Left ventricle myocardium inferior (tissue), 1 donor: ENCODE results near the gene SLC35F6. TPM values are rescaled to one million over a fixed set of nuclear protein-coding genes. Genes with fewer than 3 reads are reported as not detected.
"Not testable (repeated sequence)": the region's sequence is repeated elsewhere in the genome, so short reads cannot be mapped to it uniquely, and the experiment has no call there.

Experiments
- DNase-seq: peaks from one replicate; pipeline ENCODE4 v3.0.0-alpha.2; 2020
- H3K27ac ChIP-seq: fragments of 200-600 bp; replicated peaks from 2 replicates; pipeline ENCODE4 v1.8.0; 2021
- H3K27me3 ChIP-seq: fragments of 200-600 bp; 2 replicates; pipeline ENCODE4 v1.8.0; 2021; ENCODE audit warnings: low read depth
- H3K36me3 ChIP-seq: fragments of 200-600 bp; 2 replicates; pipeline ENCODE4 v1.8.0; 2021
- H3K4me1 ChIP-seq: fragments of 200-600 bp; 2 replicates; pipeline ENCODE4 v1.8.0; 2021
- H3K4me3 ChIP-seq: fragments of 200-600 bp; 2 replicates; pipeline ENCODE4 v1.8.0; 2021; ENCODE audit warnings: mild to moderate bottlenecking, moderate library complexity
- H3K9me3 ChIP-seq: fragments of 200-600 bp; replicated peaks from 2 replicates; pipeline ENCODE4 v1.8.0; 2021
- CTCF ChIP-seq: fragments of 200-600 bp; IDR thresholded peaks from 2 replicates; pipeline ENCODE4 v1.8.0; 2021; ENCODE audit warnings: antibody characterized with exemption, mild to moderate bottlenecking, borderline replicate concordance
- intact Hi-C: fragments of 100-400 bp; cut with micrococcal nuclease; formaldehyde crosslinking; loops from one replicate; pipeline ENCODE4 v1.11.0; 2022
- total RNA-seq: library from RNA; stranded (reverse); fragmentation: NEBNext Ultra II Directional; extraction: Animal tissue kit (Norgen Biotek cat#: 25700); gene quantifications from one replicate; pipeline ENCODE4 v1.2.1, GENCODE V29; 2021
- donor health status: DM: no; HTN: yes; CAD: no; lungs with severe emphysema.

Gene SLC35F6
- total RNA-seq, 1 donor from 2014 or later: 19.6 TPM

GRCh38 chr2:26784570-26785234, 20.6 kb downstream of the SLC35F6 start:
- intact Hi-C loops: no loop called here
- H3K4me3 ChIP-seq: peak overlapping the region; percentile 85
- no peak for TF ChIP-seq CTCF
- H3K9me3 ChIP-seq: no peaks in the 10 kb centered on the region
- H3K36me3 ChIP-seq: peaks cover 22% of the 10 kb centered on the region
- DNase-seq: no peak
- H3K27me3 ChIP-seq: peaks cover 5% of the 10 kb centered on the region
- peaks cover 10% of the 10 kb centered on the region for H3K4me1 ChIP-seq
- H3K27ac ChIP-seq: no peak overlapping the region

GRCh38 chr2:26785431-26786206, 21.5 kb downstream of the SLC35F6 start, which contains the start of gene CENPA:
Gene CENPA (plus strand): TSS chr2:26786056. CDS start chr2:26786197, 141 bp downstream.
- TF ChIP-seq CTCF: peak; percentile 61
- Histone ChIP-seq H3K27me3 (peaks cover 5% of the 10 kb centered on the region), H3K36me3 (peaks cover 13% of the 10 kb centered on the region), H3K4me3 (peak within 1 kb of the TSS; percentile 85), H3K9me3 (peaks cover under 1% of the 10 kb centered on the region), H3K4me1 (peaks cover 10% of the 10 kb centered on the region), H3K27ac (peak within 1 kb of the TSS; percentile 52)
- peak; percentile 97 for DNase-seq
- intact Hi-C loops: no loop called here

GRCh38 chr2:26786207-26787028, 22.3 kb downstream of the SLC35F6 start:
- DNase-seq: no peak
- intact Hi-C loops: no loop called here
- Histone ChIP-seq H3K36me3 (peaks cover 5% of the 10 kb centered on the region), H3K9me3 (peaks cover 7% of the 10 kb centered on the region), H3K4me1 (peaks cover 10% of the 10 kb centered on the region), H3K4me3 (peak overlapping the region; percentile 85), H3K27me3 (peaks cover 5% of the 10 kb centered on the region), H3K27ac (no peak overlapping the region)
- no peak for TF ChIP-seq CTCF

- H3K4me1 ChIP-seq: peaks cover 5% of the 10 kb centered on the region
- no peak for DNase-seq
- H3K36me3 ChIP-seq: no peaks in the 10 kb centered on the region
- H3K4me3 ChIP-seq: no peak overlapping the region
- intact Hi-C loops: no loop called here
- H3K27ac ChIP-seq: no peak overlapping the region
- H3K9me3 ChIP-seq: peaks cover 7% of the 10 kb centered on the region
- H3K27me3 ChIP-seq: no peaks in the 10 kb centered on the region
- TF ChIP-seq CTCF: no peak
Observed at GRCh38 chr2:26792720-26793119, 28.6 kb downstream of the SLC35F6 start.

- no peak for TF ChIP-seq CTCF
- no peaks in the 10 kb centered on the region for H3K36me3 ChIP-seq
- peaks cover 5% of the 10 kb centered on the region for H3K4me1 ChIP-seq
- no peak overlapping the region for H3K27ac ChIP-seq
- no peak overlapping the region for H3K4me3 ChIP-seq
- H3K9me3 ChIP-seq: peaks cover 7% of the 10 kb centered on the region
- no peaks in the 10 kb centered on the region for H3K27me3 ChIP-seq
- no peak for DNase-seq
- intact Hi-C loops: no loop called here
Observed at GRCh38 chr2:26793518-26793917, 29.4 kb downstream of the SLC35F6 start.

GRCh38 chr2:26795135-26795534, 31.1 kb downstream of the SLC35F6 start:
- H3K27me3 ChIP-seq, H3K27ac ChIP-seq, H3K4me1 ChIP-seq, H3K36me3 ChIP-seq, H3K4me3 ChIP-seq, H3K9me3 ChIP-seq, DNase-seq, intact Hi-C loops: not testable (repeated sequence)
